ENCODE results near the gene TAS1R2. TPM values are rescaled to one million over a fixed set of nuclear protein-coding genes. Genes with fewer than 3 reads are reported as not detected.

The TAS1R2 gene
- total RNA-seq, 1 donor from 2014 or later = not detected

GRCh38 chr1:18811733-18812452, 47.6 kb downstream of the TAS1R2 start:
- Histone ChIP-seq H3K4me2 (no peak overlapping the region), H3K36me3 (no peaks in the 10 kb centered on the region), H3K79me2 (ENCODE audit: low read depth) (no peaks in the 10 kb centered on the region), H3K9ac (no peak overlapping the region), H3K27me3 (no peaks in the 10 kb centered on the region), H2AFZ (replicated peaks) (no peak overlapping the region), H3K27ac (no peak overlapping the region), H3F3A (ENCODE audit: low read depth) (no peaks in the 10 kb centered on the region), H3K4me3 (no peak overlapping the region), H3K9me3 (ENCODE audit: low read depth) (no peaks in the 10 kb centered on the region), H4K20me1 (ENCODE audit: low read depth) (no peaks in the 10 kb centered on the region), H3K4me1 (peaks cover 6% of the 10 kb centered on the region)
- Mint-ChIP-seq H3K4me3 (no peak overlapping the region), H3K9me3 (no peaks in the 10 kb centered on the region), H3K27me3 (ENCODE audit: insufficient read depth, low read depth) (peaks cover 10% of the 10 kb centered on the region), H3K4me1 (peaks cover 10% of the 10 kb centered on the region), H3K36me3 (no peaks in the 10 kb centered on the region), H3K27ac (no peak overlapping the region)
- no peak for DNase-seq (ENCODE audit: low spot score)
- TF ChIP-seq EZH2phosphoT487 (IDR thresholded peaks at IDR 0.05) = no peak
- no peak for TF ChIP-seq CTCF (IDR thresholded peaks at IDR 0.05)
- TF ChIP-seq EZH2 (IDR thresholded peaks at IDR 0.05) = no peak

GRCh38 chr1:18809953-18810899, 49.2 kb downstream of the TAS1R2 start:
- H3F3A ChIP-seq (ENCODE audit: low read depth) = no peaks in the 10 kb centered on the region
- no peaks in the 10 kb centered on the region for H4K20me1 ChIP-seq (ENCODE audit: low read depth)
- H3K79me2 ChIP-seq (ENCODE audit: low read depth) = no peaks in the 10 kb centered on the region
- no peak overlapping the region for H2AFZ ChIP-seq (replicated peaks)
- no peaks in the 10 kb centered on the region for H3K9me3 Mint-ChIP-seq
- H3K4me3 ChIP-seq = no peak overlapping the region
- no peak for DNase-seq (ENCODE audit: low spot score)
- peaks cover 12% of the 10 kb centered on the region for H3K4me1 Mint-ChIP-seq
- no peaks in the 10 kb centered on the region for H3K36me3 ChIP-seq
- no peaks in the 10 kb centered on the region for H3K9me3 ChIP-seq (ENCODE audit: low read depth)
- no peak overlapping the region for H3K9ac ChIP-seq
- no peak overlapping the region for H3K27ac Mint-ChIP-seq
- H3K27ac ChIP-seq = no peak overlapping the region
- no peaks in the 10 kb centered on the region for H3K27me3 ChIP-seq
- TF ChIP-seq CTCF (IDR thresholded peaks at IDR 0.05) = no peak
- no peak for TF ChIP-seq EZH2 (IDR thresholded peaks at IDR 0.05)
- TF ChIP-seq EZH2phosphoT487 (IDR thresholded peaks at IDR 0.05) = no peak
- H3K36me3 Mint-ChIP-seq = no peaks in the 10 kb centered on the region
- H3K4me1 ChIP-seq = peaks cover 10% of the 10 kb centered on the region
- H3K4me3 Mint-ChIP-seq = no peak overlapping the region
- no peak overlapping the region for H3K4me2 ChIP-seq
- peaks cover 10% of the 10 kb centered on the region for H3K27me3 Mint-ChIP-seq (ENCODE audit: insufficient read depth, low read depth)

- Mint-ChIP-seq H3K4me3 (no peak overlapping the region), H3K27me3 (ENCODE audit: insufficient read depth, low read depth) (peaks cover 14% of the 10 kb centered on the region), H3K4me1 (peaks cover 10% of the 10 kb centered on the region), H3K9me3 (no peaks in the 10 kb centered on the region), H3K27ac (no peak overlapping the region), H3K36me3 (no peaks in the 10 kb centered on the region)
- Histone ChIP-seq H3K4me2 (no peak overlapping the region), H3K4me1 (peaks cover 12% of the 10 kb centered on the region), H3K9me3 (ENCODE audit: low read depth) (no peaks in the 10 kb centered on the region), H2AFZ (replicated peaks) (no peak overlapping the region), H3K36me3 (no peaks in the 10 kb centered on the region), H3K4me3 (no peak overlapping the region), H3F3A (ENCODE audit: low read depth) (no peaks in the 10 kb centered on the region), H3K27me3 (no peaks in the 10 kb centered on the region), H3K27ac (no peak overlapping the region), H3K9ac (no peak overlapping the region), H3K79me2 (ENCODE audit: low read depth) (no peaks in the 10 kb centered on the region), H4K20me1 (ENCODE audit: low read depth) (no peaks in the 10 kb centered on the region)
- TF ChIP-seq EZH2 (IDR thresholded peaks at IDR 0.05) (no peak), CTCF (IDR thresholded peaks at IDR 0.05) (no peak), EZH2phosphoT487 (IDR thresholded peaks at IDR 0.05) (no peak)
- DNase-seq (ENCODE audit: low spot score) = no peak
Observed at GRCh38 chr1:18808550-18808949, 50.9 kb downstream of the TAS1R2 start.

All from neural progenitor cell (in vitro differentiated cells).